HL-60 (cell line): ENCODE results near the gene ZMIZ1.

Experiments used
- DNase-seq, 2 experiments: peaks; one replicate each; pipeline ENCODE4 v3.0.0-alpha.2; 2010 to 2020; ENCODE audit warnings: low read depth in 1 of 2, low spot score in 1 of 2
- H3K27ac ChIP-seq: fragments of 250-450 bp; sonication (Bioruptor Pico); replicated peaks from 2 replicates; pipeline ENCODE4 v1.5.1; 2020; ENCODE audit warnings: mild to moderate bottlenecking, moderate library complexity
- H3K27me3 ChIP-seq: fragments of 250-450 bp; sonication (Bioruptor Pico); 2 replicates; pipeline ENCODE4 v1.5.1; 2021; ENCODE audit warnings: mild to moderate bottlenecking, moderate library complexity; ENCODE audit not compliant: insufficient read depth, poor library complexity, severe bottlenecking
- H3K4me3 ChIP-seq: replicated peaks from 2 replicates; pipeline ENCODE4 v1.5.1; 2011; ENCODE audit warnings: mild to moderate bottlenecking, control low read depth, low read length; ENCODE audit not compliant: insufficient read depth
- CTCF ChIP-seq: IDR thresholded peaks from one replicate; pipeline ENCODE4 v1.5.1; 2011; ENCODE audit warnings: low read length, control low read depth, inconsistent platforms; ENCODE audit not compliant: insufficient read depth
- GABPA ChIP-seq: IDR thresholded peaks from 2 replicates; pipeline ENCODE4 v1.6.1; 2012; ENCODE audit warnings: low read depth
- POLR2AphosphoS5 ChIP-seq: IDR thresholded peaks from 2 replicates; pipeline ENCODE4 v1.6.1; 2012; ENCODE audit warnings: low read depth
- REST ChIP-seq: IDR thresholded peaks from 2 replicates; pipeline ENCODE4 v1.6.1; 2012; ENCODE audit warnings: low read depth; ENCODE audit not compliant: insufficient replicate concordance
- SPI1 ChIP-seq: IDR thresholded peaks from 2 replicates; pipeline ENCODE4 v1.6.1; 2012; ENCODE audit warnings: low read depth, mild to moderate bottlenecking, borderline replicate concordance

Gene ZMIZ1

GRCh38 chr10:79166312-79166721 is 97.6 kb downstream of the ZMIZ1 start:
- no peak for DNase-seq
- Histone ChIP-seq H3K4me3 (no peak overlapping the region), H3K27ac (no peak overlapping the region), H3K27me3 (no peaks in the 10 kb centered on the region)
- TF ChIP-seq GABPA (no peak), POLR2AphosphoS5 (no peak), REST (no peak), CTCF (no peak), SPI1 (no peak)

GRCh38 chr10:79166741-79167140 is 98.0 kb downstream of the ZMIZ1 start:
- no peaks in the 10 kb centered on the region for H3K27me3 ChIP-seq
- no peak overlapping the region for H3K4me3 ChIP-seq
- no peak for DNase-seq
- TF ChIP-seq REST: no peak
- TF ChIP-seq SPI1: no peak
- no peak for TF ChIP-seq POLR2AphosphoS5
- TF ChIP-seq CTCF: no peak
- no peak for TF ChIP-seq GABPA
- no peak overlapping the region for H3K27ac ChIP-seq

GRCh38 chr10:79167537-79167936 is 98.8 kb downstream of the ZMIZ1 start:
- no peak overlapping the region for H3K27ac ChIP-seq
- H3K4me3 ChIP-seq: no peak overlapping the region
- DNase-seq: no peak
- TF ChIP-seq CTCF (no peak), POLR2AphosphoS5 (no peak), SPI1 (no peak), REST (no peak), GABPA (no peak)
- no peaks in the 10 kb centered on the region for H3K27me3 ChIP-seq
